Tibial nerve (tissue), 4 donors: ENCODE data around the gene C2orf78. TPM values are rescaled to one million over a fixed set of nuclear protein-coding genes. Genes with fewer than 3 reads are reported as not detected.

Source experiments
- DNase-seq, 2 donors: peaks; one replicate each; pipeline ENCODE4 v3.0.0-alpha.2; 2019; ENCODE audit warnings: low spot score in 2 of 2
- H3K27ac ChIP-seq, 4 donors: fragments of 200-600 bp; sonication (generic) in 3 of 4; one replicate each; pipeline ENCODE4 v1.5.1; 2017 to 2019; ENCODE audit warnings: mild to moderate bottlenecking in 1 of 4
- H3K27me3 ChIP-seq, 2 donors: fragments of 200-600 bp; sonication (generic) in 1 of 2; one replicate each; pipeline versions ENCODE4 v1.5.1 to v1.6.0; 2017 to 2019
- H3K36me3 ChIP-seq, 3 donors: fragments of 200-600 bp; sonication (generic); one replicate each; pipeline ENCODE4 v1.5.1; 2018 to 2019
- H3K4me1 ChIP-seq, 4 donors: fragments of 200-600 bp; sonication (generic) in 3 of 4; one replicate each; pipeline ENCODE4 v1.5.1; 2017 to 2019
- H3K4me3 ChIP-seq, 4 donors: fragments of 200-600 bp; sonication (generic) in 3 of 4; one replicate each; pipeline ENCODE4 v1.5.1; 2017 to 2019; ENCODE audit warnings: mild to moderate bottlenecking in 1 of 4, moderate library complexity in 1 of 4
- H3K9me3 ChIP-seq, 4 donors: fragments of 200-600 bp; sonication (generic) in 3 of 4; one replicate each; pipeline ENCODE4 v1.5.1; 2017 to 2019
- EP300 ChIP-seq, 2 donors: sonication (generic); formaldehyde crosslinking; IDR thresholded peaks; one replicate each; pipeline ENCODE4 v1.6.1; 2017; ENCODE audit warnings: antibody characterized with exemption in 2 of 2, mild to moderate bottlenecking in 1 of 2
- POLR2A ChIP-seq, 2 donors: fragments of 450-650 bp; IDR thresholded peaks; one replicate each; pipeline ENCODE4 v1.6.1; 2017; ENCODE audit warnings: antibody characterized with exemption in 2 of 2, mild to moderate bottlenecking in 2 of 2, moderate library complexity in 2 of 2
- WGBS, 2 donors: methylation state at CpG; one replicate each; pipeline ENCODE4 v1.1.5; 2018; 5-methylcytosine and 5-hydroxymethylcytosine counted together
- total RNA-seq, 4 donors: library from RNA; depleted of rRNA; stranded (reverse); fragments of >200 nt; gene quantifications; one replicate each; pipeline ENCODE4 v1.1.0, GENCODE V29; 2016
- TF ChIP-seq, protein P1 (sequence below), 5 experiments: fragments of 200-600 bp in 3 of 5; fragments of 450-650 bp in 2 of 5; sonication (generic) in 3 of 5; IDR thresholded peaks; one replicate each; pipeline ENCODE4 v1.5.1; 2016 to 2019; ENCODE audit warnings: antibody characterized with exemption in 5 of 5, mild to moderate bottlenecking in 3 of 5, moderate library complexity in 2 of 5

Gene C2orf78
- total RNA-seq, 4 donors from 2014 or later = not detected

DNA sequence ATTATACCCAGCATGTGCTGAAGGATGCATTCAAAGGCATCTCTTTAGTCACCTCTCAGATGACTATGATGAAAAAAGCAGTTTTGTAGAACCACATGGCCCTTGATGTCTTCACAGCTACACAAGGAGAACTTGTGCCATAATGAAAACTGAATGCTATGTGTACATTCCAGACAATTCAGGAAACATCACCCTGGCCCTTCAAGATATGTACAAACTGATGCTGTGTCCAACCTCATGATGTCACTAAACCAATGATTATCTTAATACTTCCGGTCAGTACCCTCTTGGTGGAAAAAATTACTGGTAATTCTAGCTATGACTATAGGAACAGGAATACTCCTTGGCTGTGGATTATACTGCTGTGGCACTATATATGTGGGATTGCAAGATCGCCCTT lies 24.1 kb upstream of the C2orf78 start:
- no peaks in the 10 kb centered on the region for H3K9me3 ChIP-seq
- peaks cover 0 to 17% (median 0%) of the 10 kb centered on the region in 4 donors for H3K4me1 ChIP-seq
- H3K4me3 ChIP-seq = no peak overlapping the region
- peaks cover 3 to 87% (median 12%) of the 10 kb centered on the region in 3 donors for H3K36me3 ChIP-seq
- DNase-seq = no peak
- TF ChIP-seq POLR2A (IDR thresholded peaks at IDR 0.05) (no peak), EP300 (IDR thresholded peaks at IDR 0.05) (no peak)
- TF ChIP-seq, protein P1, sequence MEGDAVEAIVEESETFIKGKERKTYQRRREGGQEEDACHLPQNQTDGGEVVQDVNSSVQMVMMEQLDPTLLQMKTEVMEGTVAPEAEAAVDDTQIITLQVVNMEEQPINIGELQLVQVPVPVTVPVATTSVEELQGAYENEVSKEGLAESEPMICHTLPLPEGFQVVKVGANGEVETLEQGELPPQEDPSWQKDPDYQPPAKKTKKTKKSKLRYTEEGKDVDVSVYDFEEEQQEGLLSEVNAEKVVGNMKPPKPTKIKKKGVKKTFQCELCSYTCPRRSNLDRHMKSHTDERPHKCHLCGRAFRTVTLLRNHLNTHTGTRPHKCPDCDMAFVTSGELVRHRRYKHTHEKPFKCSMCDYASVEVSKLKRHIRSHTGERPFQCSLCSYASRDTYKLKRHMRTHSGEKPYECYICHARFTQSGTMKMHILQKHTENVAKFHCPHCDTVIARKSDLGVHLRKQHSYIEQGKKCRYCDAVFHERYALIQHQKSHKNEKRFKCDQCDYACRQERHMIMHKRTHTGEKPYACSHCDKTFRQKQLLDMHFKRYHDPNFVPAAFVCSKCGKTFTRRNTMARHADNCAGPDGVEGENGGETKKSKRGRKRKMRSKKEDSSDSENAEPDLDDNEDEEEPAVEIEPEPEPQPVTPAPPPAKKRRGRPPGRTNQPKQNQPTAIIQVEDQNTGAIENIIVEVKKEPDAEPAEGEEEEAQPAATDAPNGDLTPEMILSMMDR (IDR thresholded peaks at IDR 0.05) = no peak
- H3K27ac ChIP-seq = no peak overlapping the region
- WGBS, 2 donors = 90 to 92% methylated on average over 2 of the region's 2 CpGs
- no peaks in the 10 kb centered on the region for H3K27me3 ChIP-seq

DNA sequence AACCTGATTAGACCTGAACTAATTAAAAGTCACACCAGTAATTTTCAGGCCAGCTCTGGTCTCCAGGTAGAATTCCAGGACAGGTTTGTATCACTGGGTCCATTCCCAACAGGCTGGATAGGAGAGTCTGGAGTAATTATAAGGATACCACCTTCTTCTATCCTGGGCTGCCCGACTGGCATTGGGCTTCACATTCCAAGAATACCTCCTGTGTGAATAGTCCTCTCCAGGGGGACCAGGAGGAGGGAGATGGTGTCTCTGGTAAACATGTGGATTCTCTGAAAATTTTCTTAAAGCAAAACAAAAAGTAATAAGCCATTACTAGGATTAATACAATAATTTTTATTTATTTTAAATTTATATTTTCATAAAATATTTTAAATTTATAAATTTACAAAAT lies 21.4 kb upstream of the C2orf78 start:
- H3K27ac ChIP-seq = no peak overlapping the region
- TF ChIP-seq POLR2A (IDR thresholded peaks at IDR 0.05) (no peak), EP300 (IDR thresholded peaks at IDR 0.05) (no peak)
- TF ChIP-seq, protein P1 (IDR thresholded peaks at IDR 0.05) = no peak
- peaks cover 0 to 88% (median 15%) of the 10 kb centered on the region in 3 donors for H3K36me3 ChIP-seq
- H3K27me3 ChIP-seq = no peaks in the 10 kb centered on the region
- H3K4me1 ChIP-seq = peaks cover 0 to 17% (median 0%) of the 10 kb centered on the region in 4 donors
- no peaks in the 10 kb centered on the region for H3K9me3 ChIP-seq
- 76 to 78% methylated on average over 1 of the region's 1 CpG for WGBS, 2 donors
- H3K4me3 ChIP-seq = no peak overlapping the region
- DNase-seq = no peak

DNA sequence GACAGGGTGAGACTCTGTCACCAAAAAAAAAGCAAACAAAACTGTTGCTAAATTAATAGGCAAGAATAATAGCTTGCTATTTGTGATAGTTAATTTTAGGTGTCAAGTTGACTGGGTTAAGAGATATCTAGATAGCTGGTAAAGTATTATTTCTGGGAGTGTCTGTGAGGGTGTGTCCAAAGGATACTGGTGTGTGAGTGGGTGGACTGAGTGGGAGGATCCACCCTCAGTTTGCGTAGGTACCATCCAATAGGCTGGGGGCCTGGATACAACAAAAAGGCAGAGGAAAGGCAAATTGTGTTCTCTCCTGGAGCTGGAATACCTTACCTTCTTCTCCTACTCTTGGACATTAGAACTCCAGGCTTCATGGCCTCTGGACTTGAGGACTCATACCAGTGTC lies 19.0 kb upstream of the C2orf78 start:
- Histone ChIP-seq H3K4me3 (no peak overlapping the region), H3K9me3 (no peaks in the 10 kb centered on the region), H3K4me1 (peaks cover 0 to 4% (median 0%) of the 10 kb centered on the region in 4 donors), H3K27ac (no peak overlapping the region), H3K36me3 (peaks cover 0 to 95% (median 21%) of the 10 kb centered on the region in 3 donors), H3K27me3 (no peaks in the 10 kb centered on the region)
- TF ChIP-seq, protein P1 (IDR thresholded peaks at IDR 0.05) = no peak
- TF ChIP-seq EP300 (IDR thresholded peaks at IDR 0.05) = no peak
- no peak for TF ChIP-seq POLR2A (IDR thresholded peaks at IDR 0.05)
- no peak for DNase-seq
- 97 to 100% methylated on average over 1 of the region's 1 CpG for WGBS, 2 donors

DNA sequence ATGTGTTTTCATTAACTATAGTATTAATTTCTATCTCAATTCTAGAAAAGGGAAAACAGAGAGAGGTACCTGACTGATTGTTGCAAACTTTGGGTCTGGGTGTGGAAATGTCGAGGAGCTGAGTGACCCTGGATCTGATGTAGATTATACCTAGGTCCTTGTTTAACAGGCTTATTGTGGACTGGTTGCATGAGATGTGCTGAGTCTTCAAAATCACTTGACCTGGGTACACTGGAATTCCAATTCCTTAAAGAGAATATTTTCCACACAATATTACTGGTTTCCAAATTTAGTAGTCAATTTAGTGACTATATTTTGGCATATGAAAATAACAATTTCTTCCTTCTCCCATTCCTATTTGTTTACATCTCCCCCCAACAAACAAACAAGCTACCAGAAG lies 17.6 kb upstream of the C2orf78 start:
- WGBS, 2 donors = 95 to 97% methylated on average over 1 of the region's 1 CpG
- no peak for DNase-seq
- Histone ChIP-seq H3K9me3 (no peaks in the 10 kb centered on the region), H3K4me3 (no peak overlapping the region), H3K4me1 (no peaks in the 10 kb centered on the region), H3K27ac (no peak overlapping the region), H3K27me3 (no peaks in the 10 kb centered on the region), H3K36me3 (peaks cover 0 to 95% (median 21%) of the 10 kb centered on the region in 3 donors)
- TF ChIP-seq, protein P1 (IDR thresholded peaks at IDR 0.05) = no peak
- TF ChIP-seq POLR2A (IDR thresholded peaks at IDR 0.05) = no peak
- no peak for TF ChIP-seq EP300 (IDR thresholded peaks at IDR 0.05)

DNA sequence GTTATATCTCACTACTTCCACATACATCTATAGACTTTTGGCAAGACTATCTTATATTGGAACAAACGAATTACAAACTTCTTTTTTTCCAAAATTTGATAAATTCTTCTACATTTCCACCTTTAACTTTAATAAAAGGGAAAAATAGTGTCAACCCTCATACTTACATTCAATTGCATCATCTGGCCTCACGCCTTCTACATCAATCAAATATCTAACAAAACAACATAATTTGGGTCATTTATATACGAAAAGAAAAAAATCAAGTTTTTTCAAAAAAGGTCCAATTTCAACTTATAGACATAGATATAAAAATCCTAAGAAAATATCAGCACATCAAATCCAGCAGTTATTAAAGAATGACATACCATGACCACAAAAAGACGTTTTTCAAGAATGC lies 17.0 kb upstream of the C2orf78 start:
- DNase-seq = no peak
- WGBS, 2 donors = 87 to 90% methylated on average over 4 of the region's 4 CpGs
- H3K4me3 ChIP-seq = no peak overlapping the region
- no peak for TF ChIP-seq POLR2A (IDR thresholded peaks at IDR 0.05)
- H3K27ac ChIP-seq = no peak overlapping the region
- no peaks in the 10 kb centered on the region for H3K4me1 ChIP-seq
- H3K9me3 ChIP-seq = no peaks in the 10 kb centered on the region
- H3K36me3 ChIP-seq = peaks cover 0 to 95% (median 21%) of the 10 kb centered on the region in 3 donors
- no peaks in the 10 kb centered on the region for H3K27me3 ChIP-seq

DNA sequence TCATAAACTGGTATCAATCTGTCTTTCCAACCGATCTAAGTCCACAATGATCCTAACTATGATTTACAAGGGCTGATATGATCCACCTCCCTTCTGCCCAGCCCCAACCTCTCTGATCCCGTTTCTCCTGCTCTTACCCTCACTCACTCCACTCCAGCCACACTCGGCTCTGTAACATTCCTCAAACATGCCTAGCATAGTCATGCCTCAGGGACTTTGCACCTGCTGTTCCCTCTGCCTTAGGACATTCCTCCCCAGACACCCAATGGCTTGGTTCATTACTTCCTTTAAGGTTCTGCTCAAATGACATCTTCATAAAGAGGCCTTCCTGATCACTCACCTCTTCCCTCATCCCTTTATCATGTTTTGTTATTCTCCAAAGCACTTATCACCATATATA lies 13.3 kb upstream of the C2orf78 start:
- Histone ChIP-seq H3K27me3 (no peaks in the 10 kb centered on the region), H3K4me1 (peaks cover 0 to 7% (median 0%) of the 10 kb centered on the region in 4 donors), H3K4me3 (no peak overlapping the region), H3K27ac (no peak overlapping the region), H3K36me3 (peaks cover 0 to 95% (median 15%) of the 10 kb centered on the region in 3 donors), H3K9me3 (no peaks in the 10 kb centered on the region)
- TF ChIP-seq EP300 (IDR thresholded peaks at IDR 0.05) = no peak
- TF ChIP-seq POLR2A (IDR thresholded peaks at IDR 0.05) = no peak
- TF ChIP-seq, protein P1 (IDR thresholded peaks at IDR 0.05) = no peak
- DNase-seq = no peak
- WGBS, 2 donors = 89 to 91% methylated on average over 3 of the region's 3 CpGs
